ENCODE results near the gene CDH12. TPM values are rescaled to one million over a fixed set of nuclear protein-coding genes. Genes with fewer than 3 reads are reported as not detected.

CDH12 gene
- total and polyA plus RNA-seq, 7 donors = not detected

DNA sequence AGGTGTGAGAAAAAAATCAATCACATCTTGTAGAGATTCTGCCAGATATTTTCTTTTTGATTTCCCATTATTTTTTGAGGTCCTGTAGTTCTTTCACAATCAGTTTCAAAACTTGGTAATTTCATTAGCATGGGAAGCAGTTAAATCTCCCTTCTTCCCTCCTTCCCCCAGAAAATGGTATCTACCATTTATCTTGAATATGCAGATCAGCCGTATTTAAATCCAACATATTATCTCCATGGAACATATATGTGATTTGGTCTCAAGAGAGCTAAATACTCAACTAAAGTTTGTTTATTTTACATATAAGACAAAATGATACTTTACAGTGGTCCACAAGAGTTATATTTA lies 1034.8 kb downstream of the CDH12 start:
- Histone ChIP-seq H3K36me3 (ENCODE audit: insufficient read depth in 1 of 2, low read depth in 1 of 2) (no peaks in the 10 kb centered on the region), H3K4me3 (no peak overlapping the region), H3K9me3 (no peaks in the 10 kb centered on the region), H3K4me1 (no peaks in the 10 kb centered on the region), H3K27me3 (ENCODE audit: insufficient read depth in 3 of 3, low read length in 2 of 3) (no peaks in the 10 kb centered on the region), H3K27ac (no peak overlapping the region)
- TF ChIP-seq, protein P1, sequence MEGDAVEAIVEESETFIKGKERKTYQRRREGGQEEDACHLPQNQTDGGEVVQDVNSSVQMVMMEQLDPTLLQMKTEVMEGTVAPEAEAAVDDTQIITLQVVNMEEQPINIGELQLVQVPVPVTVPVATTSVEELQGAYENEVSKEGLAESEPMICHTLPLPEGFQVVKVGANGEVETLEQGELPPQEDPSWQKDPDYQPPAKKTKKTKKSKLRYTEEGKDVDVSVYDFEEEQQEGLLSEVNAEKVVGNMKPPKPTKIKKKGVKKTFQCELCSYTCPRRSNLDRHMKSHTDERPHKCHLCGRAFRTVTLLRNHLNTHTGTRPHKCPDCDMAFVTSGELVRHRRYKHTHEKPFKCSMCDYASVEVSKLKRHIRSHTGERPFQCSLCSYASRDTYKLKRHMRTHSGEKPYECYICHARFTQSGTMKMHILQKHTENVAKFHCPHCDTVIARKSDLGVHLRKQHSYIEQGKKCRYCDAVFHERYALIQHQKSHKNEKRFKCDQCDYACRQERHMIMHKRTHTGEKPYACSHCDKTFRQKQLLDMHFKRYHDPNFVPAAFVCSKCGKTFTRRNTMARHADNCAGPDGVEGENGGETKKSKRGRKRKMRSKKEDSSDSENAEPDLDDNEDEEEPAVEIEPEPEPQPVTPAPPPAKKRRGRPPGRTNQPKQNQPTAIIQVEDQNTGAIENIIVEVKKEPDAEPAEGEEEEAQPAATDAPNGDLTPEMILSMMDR (IDR thresholded peaks at IDR 0.05) = no peak
- DNase-seq (no peak), ATAC-seq (no peak)
- WGBS, 3 donors = 67 to 68% (median 68%) methylated on average over 1 of the region's 1 CpG
- intact Hi-C loops (cut with DNase I) = no loop called here

DNA sequence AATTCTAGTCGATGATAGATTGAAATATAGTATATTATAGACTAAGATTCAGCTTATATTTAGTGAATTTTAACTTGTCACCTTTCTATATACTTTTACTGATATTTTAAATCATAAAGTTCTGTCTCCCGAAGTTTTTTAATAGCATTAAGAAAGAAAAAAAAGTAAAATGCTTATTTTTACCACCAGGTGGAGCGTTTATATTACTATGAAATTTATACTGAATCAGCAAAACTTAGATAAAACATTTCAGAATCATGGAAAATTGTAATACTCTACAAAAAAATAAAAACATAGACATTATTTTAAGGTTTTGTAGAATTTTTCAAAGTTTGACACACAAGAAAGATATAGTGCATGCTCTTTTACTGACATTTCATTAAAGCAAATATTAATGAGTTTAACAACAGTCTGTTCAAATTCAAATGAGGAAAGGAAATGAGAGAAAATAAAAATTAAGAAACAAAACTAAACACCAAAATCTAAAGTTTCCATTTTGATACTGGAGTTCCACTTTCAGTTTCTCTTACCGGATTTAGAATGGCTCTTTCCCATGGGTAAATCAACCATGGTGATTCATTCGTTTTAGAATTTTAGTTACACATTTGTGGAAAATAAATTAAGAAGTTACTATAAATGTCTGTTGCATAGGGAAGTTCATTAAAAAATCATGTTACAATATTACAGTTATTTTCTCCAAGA lies 1035.3 kb downstream of the CDH12 start:
- Histone ChIP-seq H3K4me3 (peak overlapping the region; percentile 6), H3K27ac (no peak overlapping the region), H3K9me3 (no peaks in the 10 kb centered on the region), H3K4me1 (no peaks in the 10 kb centered on the region), H3K36me3 (ENCODE audit: insufficient read depth in 1 of 2, low read depth in 1 of 2) (no peaks in the 10 kb centered on the region), H3K27me3 (ENCODE audit: insufficient read depth in 3 of 3, low read length in 2 of 3) (no peaks in the 10 kb centered on the region)
- TF ChIP-seq, protein P1 (IDR thresholded peaks at IDR 0.05) = peak; percentile 19
- intact Hi-C loops (cut with DNase I) = no loop called here
- 18 to 24% (median 19%) methylated on average over 5 of the region's 5 CpGs for WGBS, 3 donors
- ATAC-seq (no peak), DNase-seq (no peak)

DNA sequence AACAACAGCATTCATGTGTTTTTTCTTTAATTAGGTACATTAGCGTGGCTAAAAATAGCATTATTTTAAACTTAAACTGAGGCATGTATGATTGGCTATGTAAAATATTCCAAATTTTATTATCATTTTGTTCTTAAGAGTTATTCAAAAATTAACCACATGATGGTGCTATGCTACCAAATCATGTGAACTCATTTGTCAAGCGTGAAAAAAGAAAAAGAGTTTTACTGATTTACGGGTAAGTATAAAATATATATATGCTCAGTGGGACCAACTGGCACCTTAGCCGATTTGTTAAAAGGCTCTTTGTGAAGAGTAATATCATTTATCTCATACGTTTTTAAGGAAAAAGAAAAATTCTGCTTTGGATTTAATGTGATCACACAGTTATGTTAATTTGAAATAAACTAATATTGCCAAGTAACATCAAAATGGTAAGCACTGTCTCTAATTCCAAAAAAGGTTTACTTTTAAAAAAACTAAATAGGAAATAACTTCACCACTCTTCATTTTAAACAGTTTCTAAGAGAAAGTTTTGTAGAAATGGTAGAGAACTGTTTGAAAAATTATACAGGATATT lies 1042.3 kb downstream of the CDH12 start:
- no peak overlapping the region for H3K27ac ChIP-seq
- no peak for ATAC-seq
- H3K27me3 ChIP-seq (ENCODE audit: insufficient read depth in 3 of 3, low read length in 2 of 3) = no peaks in the 10 kb centered on the region
- H3K9me3 ChIP-seq = no peaks in the 10 kb centered on the region
- intact Hi-C loops (cut with DNase I) = no loop called here
- no peaks in the 10 kb centered on the region for H3K36me3 ChIP-seq (ENCODE audit: insufficient read depth in 1 of 2, low read depth in 1 of 2)
- H3K4me1 ChIP-seq = no peaks in the 10 kb centered on the region
- TF ChIP-seq, protein P1 (IDR thresholded peaks at IDR 0.05) = peak; percentile 13
- WGBS, 3 donors = 12 to 18% (median 15%) methylated on average over 5 of the region's 5 CpGs
- no peak overlapping the region for H3K4me3 ChIP-seq
- no peak for DNase-seq

DNA sequence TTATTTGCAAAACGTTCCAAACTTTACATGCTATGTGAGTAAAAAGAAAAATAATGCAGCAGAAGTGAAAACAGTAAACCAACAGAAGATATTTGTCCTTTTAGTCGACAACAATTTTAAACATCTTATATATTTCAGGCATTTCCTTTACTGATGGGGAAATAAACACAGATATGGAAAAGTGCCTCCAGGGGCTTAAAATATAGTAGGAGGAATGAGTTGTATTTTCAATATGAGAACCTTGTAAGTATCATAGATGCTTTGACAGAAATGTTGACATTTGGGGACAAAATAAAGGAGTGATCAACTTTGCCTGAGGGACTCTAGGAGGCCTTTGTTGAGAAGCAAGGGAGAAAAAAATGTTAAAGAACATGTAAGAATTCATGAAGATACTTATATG lies 1043.5 kb downstream of the CDH12 start:
- H3K4me3 ChIP-seq = no peak overlapping the region
- ATAC-seq (no peak), DNase-seq (no peak)
- WGBS, 3 donors = 45 to 54% (median 54%) methylated on average over 2 of the region's 2 CpGs
- no peaks in the 10 kb centered on the region for H3K27me3 ChIP-seq (ENCODE audit: insufficient read depth in 3 of 3, low read length in 2 of 3)
- no peaks in the 10 kb centered on the region for H3K9me3 ChIP-seq
- H3K36me3 ChIP-seq (ENCODE audit: insufficient read depth in 1 of 2, low read depth in 1 of 2) = no peaks in the 10 kb centered on the region
- H3K27ac ChIP-seq = no peak overlapping the region
- intact Hi-C loops (cut with DNase I) = no loop called here
- H3K4me1 ChIP-seq = no peaks in the 10 kb centered on the region
- TF ChIP-seq, protein P1 (IDR thresholded peaks at IDR 0.05) = no peak

DNA sequence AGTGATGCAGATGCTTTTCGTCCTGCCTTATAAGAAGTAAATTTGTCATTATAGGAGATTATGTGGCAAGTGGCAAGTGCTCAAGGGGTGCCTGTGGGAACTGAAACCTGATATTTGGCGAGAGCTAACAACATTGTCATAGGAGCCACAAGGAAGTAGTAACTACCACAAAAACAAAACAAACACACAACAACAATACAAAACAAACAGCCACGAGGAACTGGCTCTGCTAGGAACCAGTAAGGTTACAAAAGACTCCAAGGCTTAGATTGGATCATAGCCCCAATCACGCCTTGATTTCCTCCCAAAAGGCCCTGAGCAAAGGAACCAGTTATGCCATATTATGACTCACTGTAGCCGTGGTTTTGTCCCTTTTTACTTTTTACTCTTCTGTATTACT lies 1045.2 kb downstream of the CDH12 start:
- TF ChIP-seq, protein P1 (IDR thresholded peaks at IDR 0.05) = no peak
- Histone ChIP-seq H3K4me1 (no peaks in the 10 kb centered on the region), H3K4me3 (no peak overlapping the region), H3K9me3 (no peaks in the 10 kb centered on the region), H3K36me3 (ENCODE audit: insufficient read depth in 1 of 2, low read depth in 1 of 2) (no peaks in the 10 kb centered on the region), H3K27ac (no peak overlapping the region), H3K27me3 (ENCODE audit: insufficient read depth in 3 of 3, low read length in 2 of 3) (no peaks in the 10 kb centered on the region)
- no peak for DNase-seq
- 34 to 54% (median 48%) methylated on average over 5 of the region's 5 CpGs for WGBS, 3 donors
- intact Hi-C loops (cut with DNase I) = no loop called here
- ATAC-seq = no peak

Data from psoas muscle (tissue), 8 donors.